Vagina (tissue), 2 donors: ENCODE measurements around the gene SHC1.

Experiments used
- CTCF ChIP-seq, 3 experiments: fragments of 450-650 bp in 2 of 3; fragments of 200-600 bp in 1 of 3; sonication (generic) in 1 of 3; IDR thresholded peaks; one replicate each; pipeline ENCODE4 v1.5.1; 2017 to 2019; ENCODE audit warnings: antibody characterized with exemption in 3 of 3, mild to moderate bottlenecking in 2 of 3, moderate library complexity in 2 of 3
- POLR2A ChIP-seq, 2 donors: fragments of 450-650 bp; IDR thresholded peaks; one replicate each; pipeline ENCODE4 v1.6.1; 2017; ENCODE audit warnings: antibody characterized with exemption in 2 of 2, mild to moderate bottlenecking in 2 of 2, moderate library complexity in 2 of 2

GRCh38 chr1:154969860-154970452, 591 bp downstream of the SHC1 start:
- TF ChIP-seq POLR2A (IDR thresholded peaks at IDR 0.05) (no peak), CTCF (IDR thresholded peaks at IDR 0.05) (no peak)
